ENCODE measurements around the gene SLC8A1.

Gene SLC8A1

DNA sequence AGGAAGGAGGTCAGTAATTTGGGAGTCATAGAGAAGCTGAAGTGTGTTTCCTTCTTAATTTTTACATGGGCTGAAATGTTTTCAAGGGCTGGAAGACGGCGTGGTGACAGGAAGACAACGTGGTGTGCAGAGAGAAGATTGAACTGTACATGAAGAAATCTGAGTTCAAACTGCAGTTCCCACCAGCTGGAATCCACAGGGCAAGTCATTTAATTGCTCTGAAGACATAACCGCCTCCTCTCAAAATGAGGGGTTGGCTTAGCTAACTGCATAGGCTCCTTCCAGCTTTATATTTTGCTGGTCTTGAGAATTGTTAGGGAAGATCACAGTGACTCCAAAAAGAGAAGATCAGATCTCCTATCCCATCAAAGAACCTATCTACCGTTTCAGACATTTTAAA lies 103.9 kb downstream of the SLC8A1 start:
- no peak for DNase-seq

DNA sequence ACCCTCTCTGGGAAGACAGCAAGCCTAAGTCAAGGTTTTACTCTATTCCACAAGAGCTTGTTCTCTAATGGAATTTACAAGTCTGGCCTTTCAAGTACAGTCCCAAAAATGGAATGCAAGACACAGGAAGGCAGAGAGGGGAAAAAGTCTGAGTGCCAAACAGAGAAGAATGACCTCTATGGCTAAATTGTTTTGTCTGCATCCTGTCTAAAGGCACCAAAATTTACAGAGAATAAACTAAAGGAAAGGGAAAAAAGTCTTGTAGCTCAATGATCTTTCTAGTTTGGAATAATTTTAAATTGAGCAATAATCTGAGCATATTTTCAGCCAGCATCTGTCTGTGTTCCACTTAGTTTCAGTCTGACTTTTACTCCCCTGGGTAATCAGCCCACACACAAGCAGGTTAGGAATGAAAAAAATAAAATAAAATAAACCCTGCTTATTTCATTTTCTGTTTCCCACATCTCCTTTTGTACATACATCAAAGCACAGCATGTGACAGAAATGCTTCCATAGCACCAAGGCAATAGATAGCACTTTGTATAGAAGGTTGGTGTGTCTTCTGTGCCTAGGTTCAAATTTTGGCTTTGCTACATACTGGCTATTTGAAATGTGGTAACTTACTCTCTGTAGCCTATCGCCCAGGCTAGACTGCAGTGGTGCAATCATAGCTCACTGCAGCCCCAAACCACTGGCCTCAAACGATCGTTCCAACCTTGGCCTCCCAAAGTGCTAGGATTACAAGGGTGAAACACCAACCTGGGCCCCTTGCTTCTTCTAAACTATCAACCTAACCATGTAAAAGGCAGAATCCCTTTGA lies 105.1 kb downstream of the SLC8A1 start:
- no peak for DNase-seq

DNA sequence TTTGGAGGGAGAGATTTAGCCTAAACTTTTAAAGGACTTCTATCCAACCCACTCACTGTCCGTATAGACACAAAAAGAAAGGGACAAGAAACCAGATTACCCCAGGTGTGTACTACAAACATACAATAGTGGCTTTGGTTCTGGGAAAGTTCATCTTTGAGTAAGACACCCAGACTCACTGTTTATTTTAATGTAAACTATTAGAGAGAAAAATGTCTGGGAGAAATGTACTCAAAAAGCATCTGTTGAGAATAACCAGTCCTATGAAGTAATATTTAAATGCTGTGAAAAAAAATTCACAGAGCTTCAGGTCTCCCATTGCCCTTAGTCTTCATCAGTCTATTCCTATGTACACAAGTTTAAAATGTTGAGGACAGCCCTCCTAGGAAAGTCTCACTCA lies 107.5 kb downstream of the SLC8A1 start:
- no peak for DNase-seq

DNA sequence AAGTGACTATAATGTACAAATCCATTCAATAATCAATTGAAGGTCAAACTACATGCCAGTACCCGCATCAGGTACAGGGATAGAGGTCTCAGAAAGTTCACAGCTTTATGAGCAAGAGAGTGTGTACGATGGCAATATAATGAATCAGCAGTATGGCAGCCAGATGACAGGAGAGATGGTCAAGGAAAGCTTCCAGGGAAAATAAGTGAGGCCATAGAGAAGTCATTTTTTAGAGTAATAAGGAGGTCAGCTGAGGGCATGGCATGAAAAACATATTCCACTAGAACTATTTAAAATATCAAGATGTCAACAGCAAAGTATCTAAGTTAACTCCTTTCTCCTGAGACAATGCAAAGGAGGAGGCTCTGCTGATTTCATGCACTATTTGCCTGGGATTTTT lies 108.0 kb downstream of the SLC8A1 start:
- no peak for DNase-seq

DNA sequence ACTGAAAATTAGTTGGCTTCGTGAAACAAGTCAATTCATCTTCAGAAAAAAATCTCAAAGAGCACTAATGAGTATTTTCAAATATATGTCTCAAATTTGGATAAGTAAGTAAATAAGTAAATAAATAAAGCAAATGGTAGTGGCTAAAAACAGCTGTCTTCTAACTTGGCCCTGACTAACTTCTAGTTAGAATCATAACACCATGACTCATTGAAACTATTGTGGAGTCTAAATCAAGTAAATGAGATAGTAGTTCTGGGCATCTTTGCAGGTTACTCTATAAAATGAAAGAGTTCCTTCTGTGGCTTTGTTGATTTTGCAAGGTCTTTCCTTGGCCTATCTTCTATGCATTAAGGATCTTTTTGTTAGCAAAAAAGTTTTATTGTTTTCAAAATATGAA lies 110.7 kb downstream of the SLC8A1 start:
- DNase-seq, result no peak

DNA sequence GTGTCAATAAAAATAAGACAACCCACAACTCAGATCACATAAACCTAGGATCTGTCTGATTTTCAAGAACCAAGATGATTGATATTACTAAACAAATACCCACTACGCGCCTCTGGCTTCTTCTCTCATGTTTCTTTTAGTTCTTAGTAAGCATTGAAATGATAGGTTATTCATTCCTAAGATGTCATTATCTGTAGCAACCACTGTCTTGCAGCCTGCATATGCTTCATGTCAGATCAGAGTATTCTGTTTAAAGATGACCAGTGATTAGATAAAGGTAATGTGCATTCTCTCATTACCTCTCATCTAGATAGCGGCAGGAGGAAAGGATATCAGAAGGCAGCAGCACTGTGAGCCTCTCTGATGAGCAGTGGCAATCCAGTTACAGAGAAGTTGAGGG lies 112.9 kb downstream of the SLC8A1 start:
- no peak for DNase-seq

DNA sequence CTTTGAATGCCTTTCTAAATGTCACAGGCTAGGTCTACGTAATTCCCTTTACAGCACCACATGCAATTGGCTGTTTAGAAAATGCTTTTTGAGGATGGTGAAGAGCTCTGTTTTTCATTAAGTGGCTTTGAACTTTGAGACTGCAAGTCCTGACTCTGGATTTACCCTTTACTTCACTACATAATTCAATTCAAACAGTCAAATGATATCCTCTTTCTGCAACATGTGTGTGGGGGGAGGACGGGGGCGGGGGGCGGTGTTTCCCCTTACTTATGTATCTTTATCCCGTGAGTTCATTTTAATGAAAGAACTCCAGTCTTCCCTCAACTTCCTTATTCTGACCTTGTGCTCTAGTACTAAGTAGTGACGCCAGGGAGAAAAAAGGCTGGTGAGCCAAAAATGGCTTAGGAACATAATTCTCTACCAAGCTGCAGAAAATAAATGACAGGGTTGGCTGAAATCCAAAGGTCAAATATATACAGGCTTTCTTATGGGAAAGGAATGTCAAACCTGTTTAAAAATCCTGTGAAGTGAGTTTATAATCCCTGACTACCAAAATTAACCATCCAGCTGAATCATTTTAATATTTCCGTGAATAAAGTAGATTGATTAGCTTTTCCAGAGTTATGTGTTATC lies 119.6 kb downstream of the SLC8A1 start:
- DNase-seq, result peak; percentile 34

DNA sequence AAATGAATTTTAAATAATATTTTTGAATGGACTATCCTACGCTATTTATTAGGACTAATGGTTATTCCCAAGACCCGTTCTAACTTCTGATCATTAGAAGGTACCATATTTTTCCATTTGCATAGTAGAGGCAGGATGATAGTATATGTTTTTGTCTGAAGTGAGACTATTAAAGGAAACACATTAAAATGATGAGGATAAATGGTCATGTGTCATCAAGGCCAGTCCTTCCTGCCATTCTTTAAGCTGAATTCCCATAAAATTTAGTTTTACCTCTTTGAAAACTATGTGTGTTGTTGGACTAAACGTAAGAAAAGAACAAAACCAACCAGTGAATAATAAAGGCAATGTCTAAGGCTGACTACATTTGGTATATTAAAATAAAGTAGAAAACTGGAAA lies 121.8 kb downstream of the SLC8A1 start:
- DNase-seq, result no peak

DNA sequence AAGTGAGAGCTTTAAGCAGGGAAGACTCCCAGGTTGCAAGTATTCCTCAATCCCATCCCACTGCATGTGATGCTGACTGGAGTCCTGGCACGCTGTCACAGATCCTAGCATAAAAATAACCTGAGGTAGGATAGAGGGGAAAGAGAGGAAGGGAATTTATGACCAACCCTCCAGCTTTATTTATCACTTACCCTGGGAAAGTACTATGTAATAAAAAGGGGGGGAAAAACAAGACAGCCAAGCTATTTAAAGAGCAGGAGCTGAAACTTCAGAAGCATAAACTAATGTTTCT lies 122.2 kb downstream of the SLC8A1 start:
- DNase-seq, result no peak

DNA sequence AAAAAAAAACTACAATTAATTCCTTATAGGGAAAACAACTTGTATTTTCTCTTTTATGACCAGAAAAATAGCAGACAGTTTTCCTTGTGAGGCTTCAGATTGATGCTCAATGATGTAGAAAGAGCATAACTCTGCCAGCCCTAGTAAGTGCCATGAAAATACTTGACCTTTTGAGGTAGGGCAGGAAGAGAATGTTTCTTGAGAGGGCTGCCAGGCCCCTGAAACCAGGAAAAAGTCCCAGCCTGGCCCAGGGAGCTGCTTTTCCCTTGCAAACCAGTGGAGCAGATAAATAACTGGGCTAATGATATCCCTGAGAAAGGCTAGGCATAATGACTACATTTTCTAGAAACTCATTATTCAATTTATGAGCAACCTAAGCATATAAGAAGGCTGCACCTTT lies 126.8 kb downstream of the SLC8A1 start:
- no peak for DNase-seq

DNA sequence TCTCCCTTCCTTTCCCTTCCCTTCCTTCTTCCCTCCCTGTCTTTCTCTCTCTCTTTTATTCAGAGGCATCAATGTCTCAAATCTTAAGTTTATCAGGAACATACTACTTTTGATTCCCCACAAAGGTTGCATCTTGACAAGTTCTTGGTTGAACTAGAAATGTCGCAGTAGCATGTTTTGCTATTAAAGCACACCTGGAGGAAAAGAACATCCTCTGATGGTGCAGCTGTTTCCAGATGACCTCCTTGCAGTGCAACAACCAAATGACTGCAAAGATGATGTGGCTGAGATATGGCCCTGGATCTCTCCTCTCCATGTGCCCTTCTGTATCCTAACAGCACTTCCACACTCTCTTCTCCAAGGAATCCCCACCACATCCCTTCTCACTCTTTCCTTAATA lies 127.2 kb downstream of the SLC8A1 start:
- DNase-seq, result no peak

DNA sequence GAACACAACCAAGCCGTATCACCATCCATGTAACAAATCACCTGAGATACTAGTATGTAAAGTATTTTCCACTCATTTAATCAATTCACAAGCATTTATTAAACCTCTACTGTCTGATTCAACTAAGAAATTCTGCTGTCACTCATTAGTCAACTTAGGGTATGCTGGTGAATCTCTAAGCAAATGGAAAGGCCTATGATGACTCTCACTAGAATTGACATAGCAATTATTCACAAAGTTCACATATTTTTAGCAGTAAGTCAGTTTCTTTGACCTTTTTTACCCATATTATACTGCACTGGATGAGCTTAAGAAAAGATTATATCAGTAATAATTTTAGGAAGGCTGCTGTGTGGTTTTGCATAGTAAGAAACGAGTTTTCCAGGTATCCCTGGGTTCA lies 130.1 kb downstream of the SLC8A1 start:
- no peak for DNase-seq

DNA sequence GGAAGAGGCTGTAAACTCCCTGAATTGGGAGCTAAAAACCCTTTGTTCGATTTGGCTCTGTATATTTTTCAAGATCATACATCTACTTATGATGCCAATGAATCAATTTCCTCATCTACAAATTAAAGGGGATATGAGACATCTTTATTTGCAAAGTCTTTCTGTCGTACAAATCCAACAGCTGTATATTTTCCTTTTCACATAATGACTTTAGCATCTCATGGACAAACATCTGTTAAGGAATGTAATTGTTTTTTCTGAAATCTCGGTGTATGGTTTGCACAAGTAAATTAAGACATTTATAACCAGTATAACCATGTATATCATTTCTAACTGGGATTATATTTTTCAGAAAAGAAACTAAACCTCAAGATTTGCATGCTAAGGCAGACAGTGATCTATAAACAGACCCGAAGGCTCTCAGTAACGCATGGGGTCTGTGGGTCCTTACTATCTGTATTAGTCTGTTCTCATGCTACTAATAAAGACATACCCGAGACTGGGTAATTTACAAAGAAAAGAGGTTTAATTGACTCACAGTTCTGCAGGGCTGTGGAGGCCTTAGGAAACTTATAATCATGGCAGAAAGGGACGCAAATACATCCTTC lies 130.8 kb downstream of the SLC8A1 start:
- DNase-seq, result no peak

DNA sequence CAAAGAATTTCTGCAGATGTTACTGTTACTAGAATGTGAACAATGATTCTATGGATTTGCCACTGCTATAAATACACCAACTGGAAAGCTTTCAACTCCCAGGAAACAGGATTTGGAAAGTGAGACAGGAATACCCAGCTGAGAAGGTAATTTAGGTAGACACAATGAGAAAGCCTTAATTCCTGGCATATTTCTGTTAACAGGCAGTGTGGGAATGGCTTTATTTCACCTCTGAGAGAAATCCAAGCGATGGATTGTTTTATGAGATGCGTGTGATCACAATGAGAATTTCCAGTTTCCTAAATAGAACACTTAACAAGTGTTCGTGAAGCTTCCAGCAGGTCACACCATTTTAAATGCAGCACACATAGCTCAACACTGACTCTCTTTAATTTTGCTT lies 133.0 kb downstream of the SLC8A1 start:
- no peak for DNase-seq

DNA sequence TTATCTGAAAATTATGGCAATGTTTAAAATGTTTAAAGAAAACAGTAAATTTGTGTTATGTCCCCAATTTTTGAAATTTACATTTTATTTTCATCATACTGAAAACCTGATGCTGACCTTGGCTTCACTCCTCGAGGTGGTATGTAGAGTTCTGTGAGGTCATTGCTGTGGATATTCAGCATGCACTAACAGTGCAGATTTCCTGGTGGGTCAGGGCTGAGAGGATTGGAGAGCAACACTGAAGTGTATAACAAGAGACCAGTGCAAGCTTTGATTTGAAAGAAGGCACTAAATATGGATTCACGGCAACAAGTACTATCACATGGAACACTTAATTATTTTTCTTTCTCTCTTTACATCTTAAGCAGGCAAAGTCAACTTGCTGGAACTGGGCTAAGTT lies 134.1 kb downstream of the SLC8A1 start:
- DNase-seq, result no peak

DNA sequence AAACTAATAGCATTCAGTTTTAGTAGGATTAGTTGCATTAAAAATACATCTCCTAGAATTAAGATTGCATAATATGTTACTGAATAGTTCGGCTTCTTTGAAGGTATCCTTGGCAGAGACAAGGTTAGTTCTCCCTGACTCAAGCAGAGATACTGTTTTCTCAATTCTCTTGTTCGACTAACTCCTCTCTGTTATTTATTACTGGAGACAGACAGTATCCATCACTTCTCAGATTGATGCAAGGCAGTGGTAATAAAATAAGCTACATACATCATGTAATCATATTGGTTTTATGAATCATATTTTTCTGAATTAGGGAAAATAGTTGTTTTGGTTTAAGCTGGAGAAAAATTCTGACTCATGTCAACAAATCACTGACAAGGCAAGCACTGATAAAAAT lies 134.8 kb downstream of the SLC8A1 start:
- DNase-seq, result no peak

DNA sequence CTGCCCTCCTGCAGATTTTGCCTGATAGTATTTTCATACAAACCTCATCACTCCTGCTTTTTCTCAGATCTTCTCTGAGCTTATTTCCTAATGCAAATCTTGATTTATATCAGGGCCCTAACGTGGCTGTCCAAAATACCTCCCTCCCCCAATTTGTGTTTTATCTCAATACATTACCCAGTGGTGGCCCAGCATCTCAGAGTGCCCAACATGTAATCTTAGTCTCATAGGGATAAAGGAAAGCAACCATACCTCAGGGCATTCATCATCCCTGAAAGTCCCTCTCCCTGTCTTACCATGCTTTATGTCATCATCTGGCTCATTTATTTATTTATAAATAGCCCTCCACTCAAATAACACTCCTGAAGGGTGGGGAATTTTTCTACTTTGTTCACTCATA lies 135.3 kb downstream of the SLC8A1 start:
- no peak for DNase-seq

DNA sequence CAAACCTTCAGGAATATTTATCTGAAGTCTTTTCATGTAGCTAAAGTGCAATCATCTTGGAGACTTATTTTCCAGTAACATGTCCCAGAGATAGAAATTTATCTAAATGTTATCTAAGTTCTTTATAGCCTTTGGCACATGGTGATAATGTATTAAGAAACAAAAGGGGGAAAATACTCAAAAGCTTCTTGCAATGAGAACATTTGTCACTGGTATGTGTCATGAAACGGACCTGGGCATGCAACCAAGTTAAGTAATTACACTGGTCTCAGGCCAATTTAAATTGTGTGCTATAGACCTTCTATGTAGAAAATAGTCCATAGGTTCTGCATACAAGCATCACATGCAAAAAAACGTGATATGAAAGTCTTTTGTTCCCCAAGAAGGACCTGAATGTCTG lies 136.2 kb downstream of the SLC8A1 start:
- no peak for DNase-seq

DNA sequence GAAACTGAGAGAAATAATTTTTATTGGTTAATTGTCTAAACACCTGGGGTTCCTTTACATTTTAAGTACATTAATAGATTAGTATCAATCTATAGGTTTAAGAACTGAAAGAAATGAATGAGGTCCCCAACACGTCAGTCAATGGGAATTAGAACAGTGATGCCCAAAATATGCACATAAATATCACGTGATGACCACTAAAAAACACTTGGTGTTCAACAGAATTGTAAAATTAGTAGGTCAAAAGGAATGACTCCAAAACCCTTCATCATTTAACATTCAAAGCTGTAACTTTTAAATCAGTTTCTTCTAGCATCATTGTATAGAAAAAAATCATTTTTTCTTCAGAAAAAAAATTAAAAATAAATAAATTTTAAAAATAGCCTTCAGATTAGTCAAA lies 140.9 kb downstream of the SLC8A1 start:
- DNase-seq, result no peak

DNA sequence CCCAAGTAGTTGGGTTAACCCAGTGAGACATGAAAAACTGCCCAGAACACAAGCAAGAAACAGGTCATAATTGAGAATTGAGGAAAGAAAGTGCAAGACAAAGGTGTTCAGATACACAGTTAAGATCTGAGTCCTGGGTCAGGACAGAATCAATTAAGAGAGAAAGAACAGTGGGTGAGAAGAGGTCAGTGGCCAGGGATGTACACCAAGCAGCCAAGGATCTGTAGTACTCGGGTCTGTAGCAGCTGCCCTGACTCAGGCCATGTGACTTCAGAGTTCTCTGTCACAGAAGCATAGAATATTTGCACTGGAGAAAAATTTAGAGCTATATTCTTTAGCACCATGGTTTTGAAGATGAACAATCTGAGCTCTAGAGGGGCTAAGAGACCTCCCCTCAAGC lies 141.6 kb downstream of the SLC8A1 start:
- no peak for DNase-seq

DNA sequence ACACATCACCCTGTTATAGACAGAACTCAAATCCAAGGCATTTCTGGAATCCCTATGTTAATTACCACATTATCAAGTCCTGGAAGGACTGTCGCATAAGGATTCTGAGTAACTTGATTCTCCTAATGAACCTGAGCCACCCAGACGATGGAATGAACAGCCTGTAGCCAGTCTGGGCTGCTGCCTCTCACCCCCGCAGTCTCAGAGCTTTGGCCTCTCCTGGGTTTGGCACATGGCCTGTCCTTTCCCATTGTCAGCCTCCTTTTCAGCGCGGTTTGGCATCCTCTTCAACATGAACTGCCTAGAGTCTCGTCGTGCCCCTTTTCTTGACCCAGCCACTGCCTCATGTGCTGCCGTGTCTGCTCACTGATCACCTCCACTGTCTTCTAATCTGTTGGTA lies 147.6 kb downstream of the SLC8A1 start:
- DNase-seq, result no peak

DNA sequence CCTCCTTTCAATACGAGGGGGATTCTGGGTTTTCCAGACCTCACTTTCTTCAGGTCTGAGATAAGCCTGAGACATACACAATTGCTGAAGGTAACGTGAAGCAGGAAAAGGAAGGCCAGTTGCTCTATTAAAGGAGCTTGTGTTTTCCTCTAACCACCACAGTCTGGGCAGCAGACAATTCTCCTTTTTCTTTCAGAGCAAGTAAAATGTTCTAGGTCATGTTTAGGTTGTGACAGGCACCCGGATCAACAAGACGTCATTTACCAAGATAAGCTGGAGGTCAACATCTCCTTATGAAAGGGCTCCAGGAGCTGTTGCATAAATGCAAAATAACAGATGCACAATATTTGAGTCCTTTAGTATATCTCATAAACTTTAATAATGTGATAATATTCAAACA lies 148.1 kb downstream of the SLC8A1 start:
- DNase-seq, result no peak

DNA sequence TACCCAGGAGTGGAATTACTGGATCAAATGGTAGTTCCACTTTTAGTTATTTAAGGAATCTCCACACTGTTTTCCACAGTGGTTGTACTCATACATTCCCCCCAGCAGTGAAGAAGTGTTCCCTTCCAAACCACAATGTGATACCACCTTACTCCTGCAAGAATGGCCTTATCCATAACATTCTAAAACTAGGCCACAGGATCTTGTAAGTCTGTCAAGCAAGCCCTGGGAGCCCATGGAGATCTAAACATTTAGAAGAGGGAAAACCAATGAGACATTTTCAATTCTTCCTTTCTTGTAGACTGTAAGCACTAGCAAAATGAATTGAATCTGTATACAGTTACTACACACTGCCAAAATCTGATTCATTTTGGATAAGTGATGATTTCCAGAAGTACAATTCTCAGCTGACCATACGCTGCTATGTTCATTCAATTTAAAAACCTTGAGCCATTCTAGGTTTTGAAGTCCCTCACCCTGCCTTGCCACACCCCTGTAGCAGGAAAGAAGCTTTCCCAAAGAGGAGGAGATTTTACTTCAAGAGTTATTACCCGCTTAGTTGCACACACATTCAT lies 149.1 kb downstream of the SLC8A1 start:
- DNase-seq, result no peak

DNA sequence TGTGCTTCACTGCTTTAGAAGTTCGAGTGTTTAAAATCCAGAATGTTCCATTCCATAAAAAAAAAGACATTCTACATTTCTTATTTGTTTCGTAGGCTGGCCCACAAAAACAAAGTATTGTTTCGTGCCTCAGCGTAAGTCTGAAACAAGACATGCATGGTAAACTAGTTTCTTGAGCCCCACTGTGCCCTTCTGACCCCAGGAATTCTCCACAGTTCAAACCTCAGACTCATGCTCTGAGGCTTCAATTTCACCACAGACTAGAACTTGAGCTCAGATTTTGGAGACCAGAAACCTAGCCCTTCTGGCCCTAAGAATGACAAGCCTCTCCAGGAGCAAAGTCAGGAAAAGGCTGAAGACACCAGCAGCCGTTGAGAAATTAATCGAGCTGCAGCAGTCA lies 151.5 kb downstream of the SLC8A1 start:
- no peak for DNase-seq
